HUES64 (cell line): ENCODE data around the gene ATP2A2.
"Not testable (repeated sequence)": the region's sequence is repeated elsewhere in the genome, so short reads cannot be mapped to it uniquely, and the experiment has no call there.

ENCODE experiments used
- H3K27ac ChIP-seq: 2 replicates; pipeline ENCODE4 v1.7.0; 2013; ENCODE audit warnings: low read depth, low read length, inconsistent platforms
- H3K27me3 ChIP-seq: 2 replicates; pipeline ENCODE4 v1.6.1; 2013; ENCODE audit warnings: mild to moderate bottlenecking, low read length; ENCODE audit not compliant: insufficient read depth
- H3K36me3 ChIP-seq: 2 replicates; pipeline ENCODE4 v1.6.1; 2013; ENCODE audit warnings: mild to moderate bottlenecking, low read length; ENCODE audit not compliant: insufficient read depth
- H3K4me1 ChIP-seq: 2 replicates; pipeline ENCODE4 v1.6.1; 2013; ENCODE audit warnings: mild to moderate bottlenecking, low read length, moderate library complexity; ENCODE audit not compliant: insufficient read depth
- H3K4me3 ChIP-seq: 2 replicates; pipeline ENCODE4 v1.5.1; 2013; ENCODE audit warnings: mild to moderate bottlenecking, low read length, moderate library complexity
- H3K9ac ChIP-seq: 2 replicates; pipeline ENCODE4 v1.6.1; 2013; ENCODE audit warnings: mild to moderate bottlenecking, low read depth, low read length
- H3K9me3 ChIP-seq: 2 replicates; pipeline ENCODE4 v1.6.1; 2013; ENCODE audit warnings: low read depth, low read length; ENCODE audit not compliant: insufficient read depth
- WGBS: fragments of 150-250, 120-280 bp; methylation state at CpG from one replicate; pipeline ENCODE4 v1.1.7; 2013; ENCODE audit warnings: missing lambda C conversion rate; 5-methylcytosine and 5-hydroxymethylcytosine counted together

Gene ATP2A2

GRCh38 chr12:110354172-110354780 lies 73.2 kb downstream of the ATP2A2 start:
- H3K9me3 ChIP-seq, result no peaks in the 10 kb centered on the region
- no peak overlapping the region for H3K4me3 ChIP-seq
- H3K9ac ChIP-seq, result no peak overlapping the region
- H3K4me1 ChIP-seq, result no peaks in the 10 kb centered on the region
- 96% methylated on average over 7 of the region's 7 CpGs for WGBS
- H3K36me3 ChIP-seq, result peaks cover 21% of the 10 kb centered on the region
- H3K27ac ChIP-seq, result no peak overlapping the region
- no peaks in the 10 kb centered on the region for H3K27me3 ChIP-seq

- no peaks in the 10 kb centered on the region for H3K4me1 ChIP-seq
- H3K27ac ChIP-seq, result no peak overlapping the region
- no peak overlapping the region for H3K9ac ChIP-seq
- 38% methylated on average over 3 of the region's 3 CpGs for WGBS
- H3K9me3 ChIP-seq, result no peaks in the 10 kb centered on the region
- no peak overlapping the region for H3K4me3 ChIP-seq
- peaks cover 13% of the 10 kb centered on the region for H3K36me3 ChIP-seq
- no peaks in the 10 kb centered on the region for H3K27me3 ChIP-seq
These were observed 74.0 kb downstream of the ATP2A2 start for GRCh38 chr12:110355073-110355472.

- WGBS, result 94% methylated on average over 7 of the region's 8 CpGs
These were observed 77.5 kb downstream of the ATP2A2 start for GRCh38 chr12:110358384-110359097.

GRCh38 chr12:110361216-110361615 lies 80.2 kb downstream of the ATP2A2 start:
- no CpG with 5 or more reads among the region's 1 CpG for WGBS
- Histone ChIP-seq H3K9me3 (no peaks in the 10 kb centered on the region), H3K4me3 (no peak overlapping the region), H3K4me1 (no peaks in the 10 kb centered on the region), H3K36me3 (no peaks in the 10 kb centered on the region), H3K27me3 (no peaks in the 10 kb centered on the region), H3K27ac (no peak overlapping the region), H3K9ac (no peak overlapping the region)

More at GRCh38 chr12:110358384-110359097, 77.5 kb downstream of the ATP2A2 start:
- H3K9ac ChIP-seq, H3K4me3 ChIP-seq, H3K36me3 ChIP-seq, H3K27ac ChIP-seq, H3K4me1 ChIP-seq, H3K9me3 ChIP-seq, H3K27me3 ChIP-seq: not testable (repeated sequence)

- no peaks in the 10 kb centered on the region for H3K27me3 ChIP-seq
- H3K9me3 ChIP-seq, result no peaks in the 10 kb centered on the region
- no peak overlapping the region for H3K27ac ChIP-seq
- H3K4me3 ChIP-seq, result no peak overlapping the region
- H3K4me1 ChIP-seq, result no peaks in the 10 kb centered on the region
- 83% methylated on average over 7 of the region's 7 CpGs for WGBS
- no peak overlapping the region for H3K9ac ChIP-seq
- peaks cover 6% of the 10 kb centered on the region for H3K36me3 ChIP-seq
These were observed 84.7 kb downstream of the ATP2A2 start for GRCh38 chr12:110365489-110366320.

- H3K36me3 ChIP-seq, result peaks cover 7% of the 10 kb centered on the region
- no peaks in the 10 kb centered on the region for H3K4me1 ChIP-seq
- H3K9me3 ChIP-seq, result no peaks in the 10 kb centered on the region
- 91% methylated on average over 10 of the region's 13 CpGs for WGBS
- H3K9ac ChIP-seq, result no peak overlapping the region
- H3K4me3 ChIP-seq, result no peak overlapping the region
- H3K27ac ChIP-seq, result no peak overlapping the region
- H3K27me3 ChIP-seq, result no peaks in the 10 kb centered on the region
These were observed 85.5 kb downstream of the ATP2A2 start for GRCh38 chr12:110366321-110367142.

GRCh38 chr12:110367181-110367864 lies 86.3 kb downstream of the ATP2A2 start:
- no peaks in the 10 kb centered on the region for H3K4me1 ChIP-seq
- H3K36me3 ChIP-seq, result peaks cover 15% of the 10 kb centered on the region
- H3K9me3 ChIP-seq, result no peaks in the 10 kb centered on the region
- no peaks in the 10 kb centered on the region for H3K27me3 ChIP-seq
- 95% methylated on average over 15 of the region's 15 CpGs for WGBS
- no peak overlapping the region for H3K27ac ChIP-seq
- no peak overlapping the region for H3K4me3 ChIP-seq
- no peak overlapping the region for H3K9ac ChIP-seq

GRCh38 chr12:110369992-110370391 lies 88.9 kb downstream of the ATP2A2 start:
- peaks cover 41% of the 10 kb centered on the region for H3K36me3 ChIP-seq
- WGBS, result 94% methylated on average over 8 of the region's 8 CpGs
- no peaks in the 10 kb centered on the region for H3K4me1 ChIP-seq
- no peak overlapping the region for H3K9ac ChIP-seq
- H3K27me3 ChIP-seq, result no peaks in the 10 kb centered on the region
- H3K4me3 ChIP-seq, result no peak overlapping the region
- H3K27ac ChIP-seq, result no peak overlapping the region
- no peaks in the 10 kb centered on the region for H3K9me3 ChIP-seq

GRCh38 chr12:110370732-110371231 lies 89.7 kb downstream of the ATP2A2 start:
- Histone ChIP-seq H3K9ac (no peak overlapping the region), H3K4me3 (no peak overlapping the region), H3K9me3 (no peaks in the 10 kb centered on the region), H3K36me3 (peaks cover 49% of the 10 kb centered on the region), H3K27ac (no peak overlapping the region), H3K27me3 (no peaks in the 10 kb centered on the region), H3K4me1 (no peaks in the 10 kb centered on the region)
- WGBS, result 93% methylated on average over 13 of the region's 13 CpGs

- H3K9ac ChIP-seq, result no peak overlapping the region
- H3K27ac ChIP-seq, result no peak overlapping the region
- no peaks in the 10 kb centered on the region for H3K9me3 ChIP-seq
- no peaks in the 10 kb centered on the region for H3K27me3 ChIP-seq
- WGBS, result 90% methylated on average over 13 of the region's 13 CpGs
- no peak overlapping the region for H3K4me3 ChIP-seq
- no peaks in the 10 kb centered on the region for H3K4me1 ChIP-seq
- peaks cover 56% of the 10 kb centered on the region for H3K36me3 ChIP-seq
These were observed 90.5 kb downstream of the ATP2A2 start for GRCh38 chr12:110371408-110372055.
